ENCODE results near the gene TIMMDC1.

- no peak for TF ChIP-seq CTCF (IDR thresholded peaks at IDR 0.05)
- TF ChIP-seq POLR2A (IDR thresholded peaks at IDR 0.05), result no peak
- TF ChIP-seq EP300 (IDR thresholded peaks at IDR 0.05), result no peak
Measured at GRCh38 chr3:119538772-119539171, 40.4 kb downstream of the TIMMDC1 start.

Data from ovary (tissue), 3 donors.